Measurements from ENCODE around the gene CLGN.

The CLGN gene

GRCh38 chr4:140373328-140374129, 53.9 kb downstream of the CLGN start, which contains the start of gene SCOC:
SCOC (plus strand) TSS chr4:140373646; CDS start chr4:140379171, 5,525 bp downstream.
- DNase-seq = peak; percentile 100

- peak; percentile 29 for DNase-seq
Observed at GRCh38 chr4:140372751-140373327, 54.6 kb downstream of the CLGN start.

- DNase-seq = no peak
Observed at GRCh38 chr4:140368686-140369085, 58.8 kb downstream of the CLGN start.

GRCh38 chr4:140367738-140368137, 59.7 kb downstream of the CLGN start:
- DNase-seq = no peak

GRCh38 chr4:140363558-140363957, 63.9 kb downstream of the CLGN start:
- no peak for DNase-seq

- DNase-seq = no peak
Observed at GRCh38 chr4:140363051-140363450, 64.4 kb downstream of the CLGN start.

GRCh38 chr4:140361099-140361498, 66.3 kb downstream of the CLGN start:
- no peak for DNase-seq

- DNase-seq = peak; percentile 79
Observed at GRCh38 chr4:140359562-140360427, 67.7 kb downstream of the CLGN start.

GRCh38 chr4:140358281-140358680, 69.2 kb downstream of the CLGN start:
- DNase-seq = no peak

- no peak for DNase-seq
Observed at GRCh38 chr4:140357868-140358267, 69.6 kb downstream of the CLGN start.

GRCh38 chr4:140355288-140355687, 72.2 kb downstream of the CLGN start:
- DNase-seq = no peak

- no peak for DNase-seq
Observed at GRCh38 chr4:140353786-140354185, 73.7 kb downstream of the CLGN start.

- DNase-seq = peak; percentile 27
Observed at GRCh38 chr4:140351093-140352075, 76.1 kb downstream of the CLGN start.

- DNase-seq = no peak
Observed at GRCh38 chr4:140349816-140350215, 77.6 kb downstream of the CLGN start.

- peak; percentile 62 for DNase-seq
Observed at GRCh38 chr4:140346136-140346535, 81.3 kb downstream of the CLGN start.

- no peak for DNase-seq
Observed at GRCh38 chr4:140344621-140345020, 82.8 kb downstream of the CLGN start.

GRCh38 chr4:140344101-140344500, 83.3 kb downstream of the CLGN start:
- no peak for DNase-seq

- no peak for DNase-seq
Observed at GRCh38 chr4:140343303-140343702, 84.1 kb downstream of the CLGN start.

- DNase-seq = no peak
Observed at GRCh38 chr4:140342620-140343019, 84.8 kb downstream of the CLGN start.
